OCI-LY3 (cell line): ENCODE results near the gene BACE1-AS.

Experiments used
- H2AFZ ChIP-seq: fragments of 200-600, 300-600 bp; shearing (Covaris generic); 2 replicates; pipeline ENCODE4 v1.6.0; 2014; ENCODE audit warnings: antibody characterized with exemption, low read depth, low read length
- H3K27ac ChIP-seq: fragments of 200-600, 300-600 bp; sonication (generic); 2 replicates; pipeline ENCODE4 v1.5.1; 2014; ENCODE audit warnings: mild to moderate bottlenecking, low read length, moderate library complexity, mixed read lengths
- H3K27me3 ChIP-seq: fragments of 200-600, 300-600 bp; sonication (generic); 2 replicates; pipeline ENCODE4 v1.6.1; 2014; ENCODE audit warnings: low read depth, low read length, mixed read lengths
- H3K36me3 ChIP-seq: fragments of 200-600, 300-600 bp; sonication (generic); replicated peaks from 2 replicates; pipeline ENCODE3; 2014; ENCODE audit warnings: low read depth, low read length, mixed read lengths
- H3K4me1 ChIP-seq: fragments of 300-600, 200-600 bp; sonication (generic); 2 replicates; pipeline ENCODE4 v1.6.1; 2014; ENCODE audit warnings: low read length, mixed read lengths
- H3K4me2 ChIP-seq: fragments of 200-600, 300-600 bp; sonication (generic); 2 replicates; pipeline ENCODE4 v1.6.1; 2014; ENCODE audit warnings: low read length, mixed read lengths
- H3K4me3 ChIP-seq: fragments of 300-600, 200-600 bp; sonication (generic); 2 replicates; pipeline ENCODE4 v1.5.1; 2014; ENCODE audit warnings: antibody characterized with exemption, mild to moderate bottlenecking, low read length, moderate library complexity
- H3K79me2 ChIP-seq: fragments of 300-600, 200-600 bp; shearing (Covaris generic); 2 replicates; pipeline ENCODE4 v1.6.1; 2014; ENCODE audit warnings: mild to moderate bottlenecking, low read length, mixed read lengths
- H3K9ac ChIP-seq: fragments of 300-600, 200-600 bp; shearing (Covaris generic); 2 replicates; pipeline ENCODE4 v1.6.0; 2014; ENCODE audit warnings: mild to moderate bottlenecking, low read length, moderate library complexity
- H3K9me3 ChIP-seq: fragments of 200-600, 300-600 bp; shearing (Covaris generic); 2 replicates; pipeline ENCODE4 v1.6.1; 2014; ENCODE audit warnings: low read length, mixed read lengths; ENCODE audit not compliant: insufficient read depth
- H4K20me1 ChIP-seq: fragments of 200-600, 300-600 bp; sonication (generic); 2 replicates; pipeline ENCODE4 v1.6.1; 2016; ENCODE audit warnings: low read length, mixed read lengths; ENCODE audit not compliant: insufficient read depth
- CTCF ChIP-seq: fragments of 200-600, 300-600 bp; sonication (generic); IDR thresholded peaks from 2 replicates; pipeline ENCODE4 v1.5.1; 2014; ENCODE audit warnings: antibody characterized with exemption, low read length, low read depth
- EZH2phosphoT487 ChIP-seq: fragments of 200-600 bp; shearing (Covaris generic); IDR thresholded peaks from 2 replicates; pipeline ENCODE4 v1.6.1; 2018; ENCODE audit warnings: antibody characterized with exemption, mixed run types, low read depth

BACE1-AS gene

GRCh38 chr11:117281869-117282268, 9.3 kb upstream of the BACE1-AS start:
- Histone ChIP-seq H3K9me3 (no peaks in the 10 kb centered on the region), H3K79me2 (no peaks in the 10 kb centered on the region), H2AFZ (no peak overlapping the region), H3K9ac (no peak overlapping the region), H4K20me1 (no peaks in the 10 kb centered on the region), H3K4me1 (no peaks in the 10 kb centered on the region), H3K27me3 (no peaks in the 10 kb centered on the region), H3K36me3 (peaks cover 18% of the 10 kb centered on the region), H3K4me2 (no peak overlapping the region), H3K27ac (no peak overlapping the region), H3K4me3 (no peak overlapping the region)
- TF ChIP-seq CTCF = no peak

DNA sequence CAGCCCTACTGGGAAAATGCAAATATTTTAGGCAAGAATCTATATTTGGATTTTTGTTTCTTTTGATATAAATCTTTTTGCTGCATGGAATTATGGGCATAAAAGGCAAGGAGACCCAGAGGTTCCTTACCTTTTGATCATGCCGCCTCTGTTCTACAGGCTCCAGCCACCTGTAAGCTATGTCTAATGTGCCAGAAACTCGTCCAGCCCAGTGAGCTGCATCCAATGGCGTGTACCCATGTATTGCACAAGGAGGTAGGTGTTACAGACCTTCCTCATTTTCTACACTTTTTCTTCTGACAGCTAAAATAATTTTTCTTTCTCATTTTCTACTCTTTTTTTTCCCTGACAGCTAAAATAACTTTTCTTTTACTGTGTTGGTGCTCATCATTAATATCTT, 8.2 kb upstream of the BACE1-AS start:
- Histone ChIP-seq H3K4me3 (no peak overlapping the region), H4K20me1 (no peaks in the 10 kb centered on the region), H3K4me1 (no peaks in the 10 kb centered on the region), H3K4me2 (no peak overlapping the region), H3K36me3 (peaks cover 20% of the 10 kb centered on the region), H3K9me3 (no peaks in the 10 kb centered on the region), H2AFZ (no peak overlapping the region), H3K79me2 (no peaks in the 10 kb centered on the region), H3K27ac (no peak overlapping the region), H3K27me3 (no peaks in the 10 kb centered on the region), H3K9ac (no peak overlapping the region)
- TF ChIP-seq CTCF (no peak), EZH2phosphoT487 (no peak)

GRCh38 chr11:117284053-117284452, 7.1 kb upstream of the BACE1-AS start:
- H3K36me3 ChIP-seq = peaks cover 20% of the 10 kb centered on the region
- no peak overlapping the region for H2AFZ ChIP-seq

GRCh38 chr11:117286588-117286987, 4.6 kb upstream of the BACE1-AS start:
- Histone ChIP-seq H3K4me2 (no peak overlapping the region), H3K79me2 (no peaks in the 10 kb centered on the region), H4K20me1 (no peaks in the 10 kb centered on the region), H3K9me3 (no peaks in the 10 kb centered on the region), H3K27me3 (no peaks in the 10 kb centered on the region), H3K27ac (no peak overlapping the region), H3K4me1 (no peaks in the 10 kb centered on the region), H2AFZ (no peak overlapping the region), H3K36me3 (peaks cover 12% of the 10 kb centered on the region), H3K9ac (no peak overlapping the region), H3K4me3 (no peak overlapping the region)
- no peak for TF ChIP-seq CTCF

More at GRCh38 chr11:117284053-117284452, 7.1 kb upstream of the BACE1-AS start:
- H3K4me2 ChIP-seq = no peak overlapping the region
- H3K79me2 ChIP-seq = no peaks in the 10 kb centered on the region
- H3K27ac ChIP-seq = no peak overlapping the region
- H3K4me3 ChIP-seq = no peak overlapping the region
- H3K4me1 ChIP-seq = no peaks in the 10 kb centered on the region
- H3K27me3 ChIP-seq = no peaks in the 10 kb centered on the region
- no peak overlapping the region for H3K9ac ChIP-seq
- H3K9me3 ChIP-seq = no peaks in the 10 kb centered on the region
- no peak for TF ChIP-seq CTCF
- TF ChIP-seq EZH2phosphoT487 = no peak
- no peaks in the 10 kb centered on the region for H4K20me1 ChIP-seq
